Measurements from ENCODE around the gene MDM2.
"Not testable (repeated sequence)": the region's sequence is repeated elsewhere in the genome, so short reads cannot be mapped to it uniquely, and the experiment has no call there.

GRCh38 chr12:68807274-68807575, 752 bp upstream of the MDM2 start:
- TF ChIP-seq CTCF (conservative IDR thresholded peaks at IDR 0.05); ZFX (IDR thresholded peaks at IDR 0.05): not testable (repeated sequence)

Data from C4-2B (cell line).